GM12872 (cell line): ENCODE data around the gene CS.

Source experiments
- CTCF ChIP-seq: IDR thresholded peaks from 3 replicates; pipeline ENCODE4 v1.5.1; 2011; ENCODE audit warnings: low read depth, mild to moderate bottlenecking, low read length, moderate library complexity; ENCODE audit not compliant: insufficient read depth

Gene CS

GRCh38 chr12:56297400-56297799 lies 2.7 kb downstream of the CS start:
- TF ChIP-seq CTCF: no peak

GRCh38 chr12:56296295-56296694 lies 3.8 kb downstream of the CS start:
- TF ChIP-seq CTCF: no peak

- no peak for TF ChIP-seq CTCF
Measured at GRCh38 chr12:56293795-56294194, 6.3 kb downstream of the CS start.

- TF ChIP-seq CTCF: no peak
Measured at GRCh38 chr12:56288705-56289387, 11.3 kb downstream of the CS start.

- no peak for TF ChIP-seq CTCF
Measured at GRCh38 chr12:56286044-56286830, 13.9 kb downstream of the CS start.

GRCh38 chr12:56282579-56282978 lies 17.6 kb downstream of the CS start:
- no peak for TF ChIP-seq CTCF

GRCh38 chr12:56282030-56282429 lies 18.1 kb downstream of the CS start:
- TF ChIP-seq CTCF: no peak
